SK-N-SH (cell line): Measurements from ENCODE around the gene CLCN5. TPM values are rescaled to one million over a fixed set of nuclear protein-coding genes. Genes with fewer than 3 reads are reported as not detected.

Source experiments
- CTCF ChIA-PET: fragments of 300-600, 350-600 bp; formaldehyde crosslinking; extraction: SDS; loops from one replicate; lab custom pipeline; 2021; lab: Yijun Ruan, JAX
- POLR2A ChIA-PET: fragments of 350-600 bp; sonication (Branson Sonifier 250); formaldehyde crosslinking; extraction: SDS; loops from one replicate; lab custom pipeline; 2020; ENCODE audit warnings: antibody characterized with exemption, inconsistent platforms; lab: Yijun Ruan, JAX
- DNase-seq: peaks from one replicate; pipeline ENCODE4 v3.0.0; 2012
- H2AFZ ChIP-seq: fragments of 200-600 bp; sonication (generic); 2 replicates; pipeline ENCODE4 v1.8.1; 2016; ENCODE audit warnings: antibody characterized with exemption, mild to moderate bottlenecking, low read depth
- H3F3A ChIP-seq: fragments of 200-600 bp; sonication (generic); replicated peaks from 2 replicates; pipeline ENCODE3; 2016; ENCODE audit warnings: antibody characterized with exemption, mild to moderate bottlenecking; ENCODE audit not compliant: insufficient read depth
- H3K27ac ChIP-seq, 2 experiments: fragments of 200-500 bp in 1 of 2; fragments of 200-600 bp in 1 of 2; sonication (Bioruptor generic) in 1 of 2; sonication (generic), shearing (Covaris generic) in 1 of 2; 2 replicates each; pipeline versions ENCODE4 v1.5.1 to v1.6.1; 2014 to 2016; ENCODE audit warnings: low read depth in 2 of 2, inconsistent platforms in 1 of 2, low read length in 1 of 2, mild to moderate bottlenecking in 1 of 2, mixed read lengths in 1 of 2
- H3K27me3 ChIP-seq: fragments of 200-600 bp; sonication (generic), shearing (Covaris generic); 2 replicates; pipeline ENCODE4 v1.6.1; 2016; ENCODE audit warnings: mixed run types; ENCODE audit not compliant: insufficient read depth
- H3K36me3 ChIP-seq, 2 experiments: fragments of 200-500 bp in 1 of 2; fragments of 200-600 bp in 1 of 2; sonication (Bioruptor generic) in 1 of 2; sonication (generic) in 1 of 2; replicated peaks in 1 of 2; 2 replicates each; pipeline versions ENCODE3 to v1.5.1; 2014 to 2016; ENCODE audit warnings: low read length in 1 of 2, mild to moderate bottlenecking in 1 of 2; ENCODE audit not compliant: insufficient read depth in 2 of 2, control insufficient read depth in 1 of 2
- H3K4me1 ChIP-seq, 2 experiments: fragments of 200-500 bp in 1 of 2; fragments of 200-600 bp in 1 of 2; sonication (Bioruptor generic) in 1 of 2; sonication (generic), shearing (Covaris generic) in 1 of 2; 2 replicates each; pipeline versions ENCODE4 v1.5.1 to v1.6.1; 2014 to 2016; ENCODE audit warnings: low read depth in 1 of 2, low read length in 1 of 2, mixed run types in 1 of 2; ENCODE audit not compliant: insufficient read depth in 2 of 2, control insufficient read depth in 1 of 2
- H3K4me2 ChIP-seq: fragments of 200-600 bp; sonication (generic), shearing (Covaris generic); 2 replicates; pipeline ENCODE4 v1.6.1; 2017; ENCODE audit warnings: mixed run types
- H3K4me3 ChIP-seq, 2 experiments: fragments of 200-500 bp in 1 of 2; fragments of 200-600 bp in 1 of 2; sonication (Bioruptor generic) in 1 of 2; sonication (generic), shearing (Covaris generic) in 1 of 2; 2 replicates each; pipeline versions ENCODE4 v1.5.1 to v1.8.1; 2014 to 2016; ENCODE audit warnings: low read depth in 2 of 2, inconsistent platforms in 1 of 2, low read length in 1 of 2, mild to moderate bottlenecking in 1 of 2, mixed read lengths in 1 of 2, moderate library complexity in 1 of 2
- H3K79me2 ChIP-seq: fragments of 200-600 bp; sonication (generic); 2 replicates; pipeline ENCODE4 v1.8.1; 2017; ENCODE audit warnings: mild to moderate bottlenecking; ENCODE audit not compliant: insufficient read depth
- H3K9ac ChIP-seq: fragments of 200-600 bp; sonication (generic); 2 replicates; pipeline ENCODE4 v1.6.1; 2017; ENCODE audit warnings: mixed run types
- H3K9me2 ChIP-seq: fragments of 200-600 bp; sonication (generic); 2 replicates; pipeline ENCODE4 v1.6.1; 2017; ENCODE audit warnings: mixed run types
- H3K9me3 ChIP-seq: fragments of 200-600 bp; sonication (generic); 2 replicates; pipeline ENCODE4 v1.6.1; 2017; ENCODE audit warnings: mixed run types, mild to moderate bottlenecking, moderate library complexity
- H4K20me1 ChIP-seq: fragments of 200-600 bp; sonication (generic); 2 replicates; pipeline ENCODE4 v1.6.1; 2017; ENCODE audit warnings: mild to moderate bottlenecking, mixed run types; ENCODE audit not compliant: insufficient read depth
- CHD2 ChIP-seq: fragments of 150-350 bp; IDR thresholded peaks from 2 replicates; pipeline ENCODE4 v1.6.1; 2018; ENCODE audit warnings: low read length; ENCODE audit not compliant: partially characterized antibody
- CTCF ChIP-seq: fragments of 200-600 bp; sonication (generic); IDR thresholded peaks from 2 replicates; pipeline ENCODE4 v1.6.1; 2017; ENCODE audit warnings: antibody characterized with exemption, mild to moderate bottlenecking, moderate library complexity
- ELF1 ChIP-seq: IDR thresholded peaks from 2 replicates; pipeline ENCODE4 v1.4.0; 2012
- EP300 ChIP-seq, 2 experiments: IDR thresholded peaks; 2 replicates each; pipeline versions ENCODE4 v1.4.0 to v1.6.1; 2012; ENCODE audit warnings: borderline replicate concordance in 1 of 2, low read depth in 1 of 2, low read length in 1 of 2
- EZH2phosphoT487 ChIP-seq: fragments of 200-600 bp; sonication (generic); IDR thresholded peaks from 2 replicates; pipeline ENCODE4 v1.6.1; 2017; ENCODE audit warnings: low read depth, mixed run types, mild to moderate bottlenecking, antibody characterized with exemption, moderate library complexity, borderline replicate concordance
- FOSL2 ChIP-seq: IDR thresholded peaks from 2 replicates; pipeline ENCODE4 v1.4.0; 2012; ENCODE audit warnings: low read depth, mild to moderate bottlenecking, moderate library complexity, borderline replicate concordance
- FOXJ3 ChIP-seq: sonication (generic); formaldehyde crosslinking; IDR thresholded peaks from 2 replicates; pipeline ENCODE4 v1.5.1; 2020; ENCODE audit warnings: mild to moderate bottlenecking, missing genetic modification reagents
- FOXM1 ChIP-seq: IDR thresholded peaks from 2 replicates; pipeline ENCODE4 v1.4.0; 2012; ENCODE audit warnings: low read depth, mild to moderate bottlenecking
- GABPA ChIP-seq: IDR thresholded peaks from 2 replicates; pipeline ENCODE4 v1.4.0; 2012; ENCODE audit warnings: low read depth, mild to moderate bottlenecking
- IRF3 ChIP-seq: fragments of 150-350 bp; IDR thresholded peaks from 2 replicates; pipeline ENCODE4 v1.6.1; 2016; ENCODE audit warnings: mild to moderate bottlenecking, low read depth, low read length
- JUND ChIP-seq: IDR thresholded peaks from 2 replicates; pipeline ENCODE4 v1.4.0; 2012
- MXI1 ChIP-seq: IDR thresholded peaks from 2 replicates; pipeline ENCODE4 v1.6.1; 2012; ENCODE audit warnings: mild to moderate bottlenecking, low read depth, low read length, improper control_type of control experiment
- NFIC ChIP-seq: IDR thresholded peaks from 2 replicates; pipeline ENCODE4 v1.4.0; 2012; ENCODE audit warnings: borderline replicate concordance
- POLR2AphosphoS5 ChIP-seq: IDR thresholded peaks from 2 replicates; pipeline ENCODE4 v1.6.1; 2012; ENCODE audit warnings: low read depth, low read length
- REST ChIP-seq: IDR thresholded peaks from 2 replicates; pipeline ENCODE4 v1.6.1; 2012; ENCODE audit warnings: mild to moderate bottlenecking, low read depth, low read length, moderate library complexity
- RFX5 ChIP-seq: IDR thresholded peaks from 2 replicates; pipeline ENCODE4 v1.6.1; 2012; ENCODE audit warnings: mild to moderate bottlenecking, improper control_type of control experiment, low read length
- RXRA ChIP-seq: IDR thresholded peaks from 2 replicates; pipeline ENCODE4 v1.4.0; 2012; ENCODE audit warnings: low read depth, mild to moderate bottlenecking, borderline replicate concordance
- SIN3A ChIP-seq: IDR thresholded peaks from 2 replicates; pipeline ENCODE4 v1.6.1; 2012; ENCODE audit warnings: low read depth, mild to moderate bottlenecking, low read length, moderate library complexity, borderline replicate concordance
- TCF12 ChIP-seq: IDR thresholded peaks from 2 replicates; pipeline ENCODE4 v1.4.0; 2012
- TEAD4 ChIP-seq: IDR thresholded peaks from 2 replicates; pipeline ENCODE4 v1.4.0; 2012; ENCODE audit warnings: mild to moderate bottlenecking, borderline replicate concordance; ENCODE audit not compliant: insufficient read depth
- ZBTB33 ChIP-seq: IDR thresholded peaks from 2 replicates; pipeline ENCODE4 v1.4.0; 2012; ENCODE audit warnings: low read depth, borderline replicate concordance
- WGBS: methylation state at CpG from one replicate; pipeline ENCODE4 v1.1.6; 2017; ENCODE audit warnings: low lambda C conversion rate; 5-methylcytosine and 5-hydroxymethylcytosine counted together
- polyA plus RNA-seq, 3 experiments: library from polyadenylated mRNA; depleted of rRNA; stranded (reverse); fragments of >200 nt; gene quantifications; 2 replicates each; pipeline ENCODE4 v1.2.3, GENCODE V29; 2012

Gene CLCN5
- polyA plus RNA-seq, 1 of the 3 experiments (the other 2 are of a cell fraction) = 1.7 TPM

DNA sequence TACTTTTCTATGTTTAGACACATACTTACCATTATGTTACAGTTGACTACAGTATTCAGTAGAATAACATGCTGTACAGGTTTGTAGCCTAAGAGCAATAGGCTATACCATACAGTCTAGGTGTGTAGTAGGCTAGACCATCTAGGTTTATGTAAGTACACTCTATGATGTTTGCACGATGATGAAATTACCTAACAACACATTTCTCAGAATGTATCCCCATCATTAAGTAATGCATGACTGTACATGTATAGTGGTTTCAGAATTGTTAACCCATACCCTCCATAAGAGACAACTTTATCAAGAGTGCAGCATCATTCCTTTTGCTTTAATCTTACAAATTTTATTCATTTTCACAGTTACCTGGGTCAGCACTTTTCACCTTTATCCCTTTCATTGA, 126.8 kb downstream of the CLCN5 start:
- H3K27me3 ChIP-seq = no peaks in the 10 kb centered on the region
- H3K4me2 ChIP-seq = no peak overlapping the region
- H3K36me3 ChIP-seq = no peaks in the 10 kb centered on the region
- no peak overlapping the region for H3K27ac ChIP-seq
- ChIA-PET CTCF (no interaction called here), POLR2A (no interaction called here)
- 60% methylated on average over 1 of the region's 1 CpG for WGBS
- no peak overlapping the region for H2AFZ ChIP-seq
- H3K9me2 ChIP-seq = no peaks in the 10 kb centered on the region
- H3K79me2 ChIP-seq = no peaks in the 10 kb centered on the region
- no peak for TF ChIP-seq GABPA
- TF ChIP-seq FOXM1 = no peak
- no peak for TF ChIP-seq POLR2AphosphoS5
- TF ChIP-seq ELF1 = no peak
- TF ChIP-seq RFX5 = no peak
- H3K9ac ChIP-seq = no peak overlapping the region
- DNase-seq = no peak
- no peaks in the 10 kb centered on the region for H3K9me3 ChIP-seq
- no peaks in the 10 kb centered on the region for H3K4me1 ChIP-seq
- no peaks in the 10 kb centered on the region for H4K20me1 ChIP-seq
- no peaks in the 10 kb centered on the region for H3F3A ChIP-seq
- H3K4me3 ChIP-seq = no peak overlapping the region

DNA sequence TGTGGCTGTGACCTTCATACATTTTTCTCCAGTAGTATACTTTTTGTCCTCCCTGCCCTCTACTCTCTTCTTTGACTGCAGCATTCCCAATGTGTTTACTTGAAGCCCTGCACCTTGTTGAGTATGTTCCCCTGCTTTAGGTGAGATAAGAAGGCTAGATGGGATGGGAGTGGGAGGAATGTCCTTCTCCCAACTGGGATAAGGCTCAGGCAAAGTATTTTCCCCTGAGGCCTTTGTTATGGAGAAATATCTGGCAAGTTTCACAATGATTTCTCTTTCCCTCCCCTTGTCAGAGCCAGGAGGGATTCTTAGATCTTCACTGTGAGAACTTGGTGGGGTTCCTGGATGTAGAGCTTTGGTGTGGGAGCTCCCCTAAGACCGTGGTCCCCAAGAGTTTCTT, 131.8 kb downstream of the CLCN5 start:
- H3K79me2 ChIP-seq = no peaks in the 10 kb centered on the region
- no peaks in the 10 kb centered on the region for H3F3A ChIP-seq
- no peak overlapping the region for H3K4me3 ChIP-seq
- no peaks in the 10 kb centered on the region for H3K36me3 ChIP-seq
- no peak overlapping the region for H3K9ac ChIP-seq
- H2AFZ ChIP-seq = no peak overlapping the region
- H3K4me1 ChIP-seq = no peaks in the 10 kb centered on the region
- CTCF ChIA-PET = no interaction called here
- POLR2A ChIA-PET = no interaction called here
- H3K9me2 ChIP-seq = no peaks in the 10 kb centered on the region
- no peaks in the 10 kb centered on the region for H4K20me1 ChIP-seq
- H3K4me2 ChIP-seq = no peak overlapping the region
- H3K27ac ChIP-seq = no peak overlapping the region
- WGBS = 22% methylated on average over 1 of the region's 1 CpG
- no peaks in the 10 kb centered on the region for H3K9me3 ChIP-seq
- no peak for DNase-seq
- no peaks in the 10 kb centered on the region for H3K27me3 ChIP-seq
- TF ChIP-seq FOSL2 = no peak
- TF ChIP-seq ZBTB33 = no peak
- TF ChIP-seq MXI1 = no peak
- TF ChIP-seq EP300 (IDR thresholded peaks at IDR 0.05; ENCODE audit: borderline replicate concordance in 1 of 2, low read depth in 1 of 2, low read length in 1 of 2) = no peak
- no peak for TF ChIP-seq GABPA
- TF ChIP-seq RXRA = no peak
- no peak for TF ChIP-seq NFIC
- TF ChIP-seq FOXJ3 (CRISPR knock-in tag) = no peak
- no peak for TF ChIP-seq SIN3A
- no peak for TF ChIP-seq FOXM1
- no peak for TF ChIP-seq IRF3
- TF ChIP-seq TEAD4 = no peak
- TF ChIP-seq EZH2phosphoT487 = no peak
- TF ChIP-seq REST = no peak
- TF ChIP-seq CHD2 = no peak
- no peak for TF ChIP-seq CTCF
- TF ChIP-seq TCF12 = no peak
- no peak for TF ChIP-seq JUND
